NB4 (cell line): ENCODE measurements around the gene HTR6.

Experiments
- DNase-seq: peaks from one replicate; pipeline ENCODE4 v3.0.0; 2010; ENCODE audit warnings: low read depth
- H3K4me3 ChIP-seq: one replicate; pipeline ENCODE4 v1.5.1; 2011; ENCODE audit warnings: mild to moderate bottlenecking, low read depth, low read length, moderate library complexity
- CTCF ChIP-seq: IDR thresholded peaks from one replicate; pipeline ENCODE4 v1.5.1; 2012; ENCODE audit warnings: low read depth, low read length
- MAX ChIP-seq: IDR thresholded peaks from 2 replicates; pipeline ENCODE4 v1.6.1; 2011; ENCODE audit warnings: low read depth, low read length
- MYC ChIP-seq: IDR thresholded peaks from 2 replicates; pipeline ENCODE4 v1.6.1; 2011; ENCODE audit warnings: low read depth, low read length
- POLR2A ChIP-seq: IDR thresholded peaks from 2 replicates; pipeline ENCODE4 v1.6.1; 2011; ENCODE audit warnings: mild to moderate bottlenecking; ENCODE audit not compliant: insufficient read length; ENCODE audit errors: extremely low read depth

Gene HTR6

GRCh38 chr1:19708567-19709110, 44.0 kb downstream of the HTR6 start:
- no peak overlapping the region for H3K4me3 ChIP-seq
- no peak for TF ChIP-seq MYC
- no peak for TF ChIP-seq POLR2A
- TF ChIP-seq CTCF = no peak
- no peak for DNase-seq

- TF ChIP-seq MAX = no peak
- no peak for TF ChIP-seq CTCF
- no peak for TF ChIP-seq MYC
- TF ChIP-seq POLR2A = no peak
- no peak overlapping the region for H3K4me3 ChIP-seq
- DNase-seq = no peak
These were observed 44.7 kb downstream of the HTR6 start for GRCh38 chr1:19709260-19709793.

- TF ChIP-seq MAX (peak; percentile 41; the same call in 1 of the 2 replicates), POLR2A (no peak)
- H3K4me3 ChIP-seq = no peak overlapping the region
- no peak for DNase-seq
These were observed 46.3 kb downstream of the HTR6 start for GRCh38 chr1:19710825-19711611.

- H3K4me3 ChIP-seq = no peak overlapping the region
- TF ChIP-seq POLR2A (no peak), MYC (no peak), CTCF (no peak), MAX (no peak)
- DNase-seq = no peak
These were observed 48.3 kb downstream of the HTR6 start for GRCh38 chr1:19712928-19713327.

- no peak overlapping the region for H3K4me3 ChIP-seq
- no peak for TF ChIP-seq MYC
- no peak for TF ChIP-seq POLR2A
- no peak for TF ChIP-seq MAX
- peak; percentile 93 for TF ChIP-seq CTCF
- DNase-seq = peak; percentile 93
These were observed 50.9 kb downstream of the HTR6 start for GRCh38 chr1:19715334-19716203.

- DNase-seq = no peak
- TF ChIP-seq MAX (no peak), CTCF (no peak), MYC (no peak), POLR2A (no peak)
These were observed 52.8 kb downstream of the HTR6 start for GRCh38 chr1:19717467-19717866.

More at GRCh38 chr1:19717467-19717866, 52.8 kb downstream of the HTR6 start:
- H3K4me3 ChIP-seq = no peak overlapping the region
